Stimulated activated CD8-positive, alpha-beta memory T cell treated with anti-CD3 and anti-CD28 coated beads, Interleukin-15, amount 100 ng/mL, for 1 hour (primary cell): ENCODE measurements around the gene COX8A.
"Not testable (repeated sequence)": the region's sequence is repeated elsewhere in the genome, so short reads cannot be mapped to it uniquely, and the experiment has no call there.

Experiments
- DNase-seq: peaks from one replicate; pipeline ENCODE4 v3.0.0-alpha.2; 2020; ENCODE audit warnings: low read depth

COX8A gene

GRCh38 chr11:63970902-63971301 is 3.5 kb upstream of the COX8A start:
- no peak for DNase-seq

- not testable (repeated sequence) for DNase-seq
These were observed 535 bp upstream of the COX8A start for GRCh38 chr11:63973912-63974258.

GRCh38 chr11:63978551-63979239 is 4.3 kb downstream of the COX8A start:
- DNase-seq = no peak

- DNase-seq = no peak
These were observed 5.0 kb downstream of the COX8A start for GRCh38 chr11:63979426-63979825.

- peak; percentile 29 for DNase-seq
These were observed 11.4 kb downstream of the COX8A start for GRCh38 chr11:63985812-63986155.

- peak; percentile 72 for DNase-seq
These were observed 11.9 kb downstream of the COX8A start, which contains the start of gene OTUB1 for GRCh38 chr11:63986156-63986931. OTUB1 (plus strand) TSS chr11:63986438; CDS start chr11:63986457, 19 bp downstream.

- DNase-seq = no peak
These were observed 12.6 kb downstream of the COX8A start for GRCh38 chr11:63986932-63987513.

- no peak for DNase-seq
These were observed 17.1 kb downstream of the COX8A start for GRCh38 chr11:63991558-63991957.

- no peak for DNase-seq
These were observed 18.7 kb downstream of the COX8A start for GRCh38 chr11:63993100-63993499.

- no peak for DNase-seq
These were observed 19.6 kb downstream of the COX8A start for GRCh38 chr11:63993993-63994392.

- DNase-seq = no peak
These were observed 22.1 kb downstream of the COX8A start for GRCh38 chr11:63996512-63996911.

GRCh38 chr11:63997104-63997700 is 22.8 kb downstream of the COX8A start:
- DNase-seq = no peak

GRCh38 chr11:63997801-63998337 is 23.4 kb downstream of the COX8A start:
- no peak for DNase-seq

- no peak for DNase-seq
These were observed 24.3 kb downstream of the COX8A start for GRCh38 chr11:63998558-63999348.

- peak; percentile 16 for DNase-seq
These were observed 25.1 kb downstream of the COX8A start for GRCh38 chr11:63999349-64000025.

GRCh38 chr11:64000026-64000739 is 25.8 kb downstream of the COX8A start:
- peak; percentile 35 for DNase-seq

- no peak for DNase-seq
These were observed 26.5 kb downstream of the COX8A start for GRCh38 chr11:64000740-64001483.

- DNase-seq = no peak
These were observed 27.3 kb downstream of the COX8A start for GRCh38 chr11:64001484-64002420.
